OCI-LY1 (cell line): ENCODE data around the gene RBM15B.

Experiments used
- H2AFZ ChIP-seq: fragments of 200-600 bp; sonication (generic), shearing (Covaris generic); 2 replicates; pipeline ENCODE4 v1.6.0; 2014; ENCODE audit warnings: antibody characterized with exemption, mild to moderate bottlenecking, low read length
- H3F3A ChIP-seq: fragments of 200-600 bp; sonication (generic), shearing (Covaris generic); 2 replicates; pipeline ENCODE4 v1.6.0; 2014; ENCODE audit warnings: mild to moderate bottlenecking, antibody characterized with exemption, low read length, moderate library complexity; ENCODE audit not compliant: insufficient read depth
- H3K27ac ChIP-seq: fragments of 200-600 bp; sonication (generic); 2 replicates; pipeline ENCODE4 v1.5.1; 2014; ENCODE audit warnings: low read length, mixed run types, mild to moderate bottlenecking, low read depth; ENCODE audit not compliant: poor library complexity, severe bottlenecking
- H3K27me3 ChIP-seq: fragments of 200-600 bp; sonication (generic); 2 replicates; pipeline ENCODE4 v1.6.0; 2014; ENCODE audit warnings: antibody characterized with exemption, mild to moderate bottlenecking, low read length, moderate library complexity; ENCODE audit not compliant: insufficient read depth
- H3K36me3 ChIP-seq: fragments of 200-600 bp; sonication (generic); 2 replicates; pipeline ENCODE4 v1.6.1; 2014; ENCODE audit warnings: mild to moderate bottlenecking, antibody characterized with exemption, low read length, moderate library complexity, mixed read lengths; ENCODE audit not compliant: insufficient read depth
- H3K4me1 ChIP-seq: fragments of 200-600 bp; sonication (generic); 2 replicates; pipeline ENCODE4 v1.5.1; 2014; ENCODE audit warnings: mild to moderate bottlenecking, low read length, moderate library complexity; ENCODE audit not compliant: insufficient read depth, severe bottlenecking
- H3K4me2 ChIP-seq: fragments of 200-600 bp; sonication (generic), shearing (Covaris generic); 2 replicates; pipeline ENCODE4 v1.6.1; 2014; ENCODE audit warnings: low read length
- H3K4me3 ChIP-seq: fragments of 200-600 bp; sonication (generic); 2 replicates; pipeline ENCODE4 v1.5.1; 2014; ENCODE audit warnings: low read length, low read depth, mild to moderate bottlenecking, mixed read lengths; ENCODE audit not compliant: poor library complexity, severe bottlenecking
- H3K79me2 ChIP-seq: fragments of 200-600 bp; shearing (Covaris generic); 2 replicates; pipeline ENCODE4 v1.6.1; 2016; ENCODE audit warnings: mixed run types, low read length, mixed read lengths; ENCODE audit not compliant: insufficient read depth
- H3K9ac ChIP-seq: fragments of 200-600 bp; sonication (generic), shearing (Covaris generic); 2 replicates; pipeline ENCODE4 v1.6.1; 2014; ENCODE audit warnings: mild to moderate bottlenecking, low read length, mixed read lengths
- H3K9me2 ChIP-seq: fragments of 200-600 bp; sonication (generic), shearing (Covaris generic); 2 replicates; pipeline ENCODE4 v1.6.1; 2014; ENCODE audit warnings: low read depth, mild to moderate bottlenecking, low read length, mixed read lengths
- H3K9me3 ChIP-seq: fragments of 200-600 bp; shearing (Covaris generic); 2 replicates; pipeline ENCODE4 v1.6.1; 2014; ENCODE audit warnings: low read length, mixed read lengths
- H4K20me1 ChIP-seq: fragments of 200-600 bp; sonication (generic), shearing (Covaris generic); 2 replicates; pipeline ENCODE4 v1.6.0; 2016; ENCODE audit warnings: mild to moderate bottlenecking, low read length; ENCODE audit not compliant: insufficient read depth
- EZH2 ChIP-seq: fragments of 200-600 bp; sonication (generic), shearing (Covaris generic); IDR thresholded peaks from 2 replicates; pipeline ENCODE4 v1.8.0; 2017; ENCODE audit warnings: borderline replicate concordance, mixed run types, mild to moderate bottlenecking, antibody characterized with exemption, low read length, moderate library complexity, mixed read lengths
- TF ChIP-seq, protein P1 (sequence below): fragments of 200-600 bp; sonication (generic), shearing (Covaris generic); IDR thresholded peaks from 2 replicates; pipeline ENCODE4 v1.5.1; 2017; ENCODE audit warnings: mild to moderate bottlenecking, antibody characterized with exemption, low read length, moderate library complexity, mixed read lengths

RBM15B gene

DNA sequence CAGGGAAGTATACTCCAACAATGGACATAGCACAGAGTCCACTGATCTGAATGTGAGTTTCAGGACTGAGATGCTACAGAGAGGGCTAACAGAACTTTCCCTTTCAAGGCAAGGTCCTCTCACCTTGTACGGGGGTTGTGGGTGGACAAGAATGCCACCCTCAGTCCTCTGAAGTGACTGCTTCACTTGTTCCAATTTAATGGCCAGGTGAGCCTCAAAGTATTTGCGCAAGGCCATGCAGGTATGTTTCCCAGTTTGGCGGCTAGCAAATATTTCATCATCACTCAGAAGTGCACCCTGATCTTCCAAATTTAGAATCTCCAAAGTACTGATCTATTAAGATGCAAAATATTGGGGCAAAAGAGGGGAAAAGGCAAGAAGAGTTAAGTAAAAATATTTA lies 38.1 kb downstream of the RBM15B start:
- H3K27me3 ChIP-seq = no peaks in the 10 kb centered on the region
- H3K27ac ChIP-seq = no peak overlapping the region
- H3K9me2 ChIP-seq = no peaks in the 10 kb centered on the region
- H2AFZ ChIP-seq = no peak overlapping the region
- H3K9me3 ChIP-seq = no peaks in the 10 kb centered on the region
- no peak overlapping the region for H3K9ac ChIP-seq
- no peaks in the 10 kb centered on the region for H3K4me1 ChIP-seq
- no peak for TF ChIP-seq EZH2
- TF ChIP-seq, protein P1, sequence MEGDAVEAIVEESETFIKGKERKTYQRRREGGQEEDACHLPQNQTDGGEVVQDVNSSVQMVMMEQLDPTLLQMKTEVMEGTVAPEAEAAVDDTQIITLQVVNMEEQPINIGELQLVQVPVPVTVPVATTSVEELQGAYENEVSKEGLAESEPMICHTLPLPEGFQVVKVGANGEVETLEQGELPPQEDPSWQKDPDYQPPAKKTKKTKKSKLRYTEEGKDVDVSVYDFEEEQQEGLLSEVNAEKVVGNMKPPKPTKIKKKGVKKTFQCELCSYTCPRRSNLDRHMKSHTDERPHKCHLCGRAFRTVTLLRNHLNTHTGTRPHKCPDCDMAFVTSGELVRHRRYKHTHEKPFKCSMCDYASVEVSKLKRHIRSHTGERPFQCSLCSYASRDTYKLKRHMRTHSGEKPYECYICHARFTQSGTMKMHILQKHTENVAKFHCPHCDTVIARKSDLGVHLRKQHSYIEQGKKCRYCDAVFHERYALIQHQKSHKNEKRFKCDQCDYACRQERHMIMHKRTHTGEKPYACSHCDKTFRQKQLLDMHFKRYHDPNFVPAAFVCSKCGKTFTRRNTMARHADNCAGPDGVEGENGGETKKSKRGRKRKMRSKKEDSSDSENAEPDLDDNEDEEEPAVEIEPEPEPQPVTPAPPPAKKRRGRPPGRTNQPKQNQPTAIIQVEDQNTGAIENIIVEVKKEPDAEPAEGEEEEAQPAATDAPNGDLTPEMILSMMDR = no peak
- H3K36me3 ChIP-seq = peaks cover 70% of the 10 kb centered on the region
- no peak overlapping the region for H3K4me3 ChIP-seq
- H3F3A ChIP-seq = no peaks in the 10 kb centered on the region
- H3K79me2 ChIP-seq = no peaks in the 10 kb centered on the region
- no peaks in the 10 kb centered on the region for H4K20me1 ChIP-seq
- no peak overlapping the region for H3K4me2 ChIP-seq

DNA sequence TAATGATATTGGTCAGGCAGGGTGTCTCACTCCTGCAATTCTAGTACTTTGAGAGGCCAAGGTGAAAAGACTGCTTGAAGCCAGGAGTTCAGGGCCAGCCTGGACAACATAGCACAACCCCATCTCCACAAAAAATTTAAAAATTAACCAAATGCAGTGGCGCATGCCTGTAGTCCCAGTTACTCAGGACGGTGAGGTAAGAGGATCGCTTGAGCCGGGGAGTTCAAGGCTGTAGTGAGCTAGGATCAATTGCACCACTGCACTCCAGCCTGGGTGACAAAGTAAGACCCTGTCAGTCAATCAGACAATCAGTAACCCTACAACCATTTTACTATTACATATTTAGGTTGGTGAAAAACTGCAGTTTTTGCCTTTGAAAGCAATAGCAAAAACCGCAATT lies 43.0 kb downstream of the RBM15B start:
- H3K9me2 ChIP-seq = no peaks in the 10 kb centered on the region
- H3K4me1 ChIP-seq = no peaks in the 10 kb centered on the region
- H3K9ac ChIP-seq = no peak overlapping the region
- no peaks in the 10 kb centered on the region for H3F3A ChIP-seq
- H3K4me2 ChIP-seq = no peak overlapping the region
- H3K36me3 ChIP-seq = peaks cover 65% of the 10 kb centered on the region
- no peaks in the 10 kb centered on the region for H3K79me2 ChIP-seq
- H2AFZ ChIP-seq = no peak overlapping the region
- TF ChIP-seq EZH2 = no peak
- TF ChIP-seq, protein P1 = no peak
- no peaks in the 10 kb centered on the region for H3K9me3 ChIP-seq
- no peaks in the 10 kb centered on the region for H3K27me3 ChIP-seq
- H3K4me3 ChIP-seq = no peak overlapping the region
- H4K20me1 ChIP-seq = no peaks in the 10 kb centered on the region
- no peak overlapping the region for H3K27ac ChIP-seq

DNA sequence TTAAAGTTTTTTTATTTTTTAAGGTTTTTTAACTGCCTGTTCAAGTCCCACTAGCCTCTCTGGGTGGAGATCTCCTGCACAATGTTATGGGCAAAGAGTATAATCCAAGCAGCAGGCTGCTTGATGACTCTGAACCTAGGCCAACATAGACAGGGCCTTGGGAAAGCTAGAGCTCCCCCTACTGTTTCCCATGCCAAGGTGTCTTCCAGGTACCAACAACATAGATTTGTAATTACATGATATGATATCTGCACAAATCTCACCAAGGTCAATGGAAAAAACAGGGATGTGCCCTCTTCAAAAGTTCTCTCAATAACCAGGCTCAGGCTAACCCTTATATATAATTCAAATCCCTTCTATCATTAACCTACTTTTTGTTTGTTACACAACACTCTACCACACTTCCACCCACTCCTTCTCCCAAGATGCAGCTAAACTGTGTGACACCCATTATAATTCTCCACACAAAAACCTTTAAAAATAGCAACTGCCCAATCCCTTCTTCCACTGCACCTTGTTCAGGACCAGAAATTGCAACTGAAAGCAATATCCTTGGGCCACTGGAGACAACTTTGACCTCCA lies 43.8 kb downstream of the RBM15B start:
- Histone ChIP-seq H3K36me3 (peaks cover 59% of the 10 kb centered on the region), H3K9me2 (no peaks in the 10 kb centered on the region), H4K20me1 (no peaks in the 10 kb centered on the region), H3K9me3 (no peaks in the 10 kb centered on the region), H3K4me1 (no peaks in the 10 kb centered on the region), H3K4me2 (no peak overlapping the region), H3K27me3 (no peaks in the 10 kb centered on the region), H3K79me2 (no peaks in the 10 kb centered on the region), H3K27ac (no peak overlapping the region), H3K4me3 (no peak overlapping the region), H2AFZ (no peak overlapping the region), H3K9ac (no peak overlapping the region), H3F3A (no peaks in the 10 kb centered on the region)
- no peak for TF ChIP-seq EZH2
- TF ChIP-seq, protein P1 = peak; percentile 77
